CD14-positive monocyte (primary cell): ENCODE measurements around the gene PDE4D. TPM values are rescaled to one million over a fixed set of nuclear protein-coding genes. Genes with fewer than 3 reads are reported as not detected.

Experiments
- DNase-seq, 3 donors: peaks; one replicate each; pipeline ENCODE4 v3.0.0-alpha.2; 2011 to 2022
- H2AFZ ChIP-seq: 2 replicates; pipeline ENCODE4 v1.6.0; 2012; ENCODE audit warnings: mild to moderate bottlenecking, low read depth, low read length, inconsistent platforms; ENCODE audit not compliant: insufficient read depth, poor library complexity, severe bottlenecking
- H3K27ac ChIP-seq, 2 donors: 1 replicate in 1 of 2; 2 replicates in 1 of 2; pipeline ENCODE4 v1.5.1; 2012 to 2013; ENCODE audit warnings: low read length in 2 of 2, control low read depth in 1 of 2, inconsistent platforms in 1 of 2, low read depth in 1 of 2, mild to moderate bottlenecking in 1 of 2
- H3K27me3 ChIP-seq, 2 donors: one replicate each; pipeline versions ENCODE4 v1.6.0 to v1.6.1; 2011 to 2013; ENCODE audit warnings: low read length in 2 of 2; ENCODE audit not compliant: control insufficient read depth in 2 of 2, insufficient read depth in 2 of 2
- H3K36me3 ChIP-seq, 2 donors: replicated peaks in 1 of 2; 1 replicate in 1 of 2; 2 replicates in 1 of 2; pipeline versions ENCODE4 v1.5.1 to v1.6.1; 2012 to 2013; ENCODE audit warnings: low read length in 2 of 2, control low read depth in 1 of 2, inconsistent platforms in 1 of 2, mild to moderate bottlenecking in 1 of 2; ENCODE audit not compliant: insufficient read depth in 2 of 2, control insufficient read depth in 1 of 2
- H3K4me1 ChIP-seq, 2 donors: 1 replicate in 1 of 2; 2 replicates in 1 of 2; pipeline versions ENCODE4 v1.5.1 to v1.6.1; 2012 to 2013; ENCODE audit warnings: low read length in 2 of 2, control low read depth in 1 of 2, inconsistent platforms in 1 of 2, mild to moderate bottlenecking in 1 of 2, moderate library complexity in 1 of 2; ENCODE audit not compliant: insufficient read depth in 2 of 2, control insufficient read depth in 1 of 2
- H3K4me2 ChIP-seq: replicated peaks from 2 replicates; pipeline ENCODE3; 2012; ENCODE audit warnings: low read length, moderate library complexity, mild to moderate bottlenecking; ENCODE audit not compliant: poor library complexity, severe bottlenecking; ENCODE audit errors: extremely low read depth
- H3K4me3 ChIP-seq, 3 experiments: fragments of 200-600 bp in 1 of 3; sonication (generic) in 1 of 3; replicated peaks in 1 of 3; 1 replicate in 2 of 3; 2 replicates in 1 of 3; pipeline ENCODE4 v1.5.1; 2011 to 2013; ENCODE audit warnings: low read length in 3 of 3, mild to moderate bottlenecking in 3 of 3, control low read depth in 2 of 3, low read depth in 2 of 3, inconsistent platforms in 1 of 3, moderate library complexity in 1 of 3
- H3K79me2 ChIP-seq: 2 replicates; pipeline ENCODE4 v1.6.0; 2012; ENCODE audit warnings: mild to moderate bottlenecking, control low read depth, inconsistent platforms, low read length, moderate library complexity; ENCODE audit not compliant: insufficient read depth
- H3K9ac ChIP-seq: 2 replicates; pipeline ENCODE4 v1.6.0; 2017; ENCODE audit warnings: low read length, mild to moderate bottlenecking; ENCODE audit not compliant: insufficient read depth, poor library complexity, severe bottlenecking
- H3K9me3 ChIP-seq, 2 donors: replicated peaks in 1 of 2; 1 replicate in 1 of 2; 2 replicates in 1 of 2; pipeline versions ENCODE4 v1.5.1 to v1.6.1; 2012 to 2013; ENCODE audit warnings: low read length in 2 of 2, control low read depth in 1 of 2; ENCODE audit not compliant: control insufficient read depth in 1 of 2, insufficient read depth in 1 of 2
- H4K20me1 ChIP-seq: 2 replicates; pipeline ENCODE4 v1.6.0; 2012; ENCODE audit warnings: mild to moderate bottlenecking, low read length, control low read depth, moderate library complexity; ENCODE audit not compliant: insufficient read depth
- H3K27ac Mint-ChIP-seq, 7 donors: one replicate each; pipeline ENCODE4 v1.8.0; 2020; ENCODE audit warnings: mild to moderate bottlenecking in 7 of 7, mixed read lengths in 7 of 7, moderate library complexity in 6 of 7, inconsistent platforms in 2 of 7
- H3K27me3 Mint-ChIP-seq, 3 donors: one replicate each; pipeline ENCODE4 v1.8.0; 2021 to 2022; ENCODE audit warnings: low read depth in 3 of 3, mild to moderate bottlenecking in 3 of 3, mixed read lengths in 3 of 3, moderate library complexity in 3 of 3, inconsistent platforms in 1 of 3
- H3K36me3 Mint-ChIP-seq, 2 donors: one replicate each; pipeline ENCODE4 v1.8.0; 2020; ENCODE audit warnings: mixed read lengths in 2 of 2, inconsistent platforms in 1 of 2, mild to moderate bottlenecking in 1 of 2
- H3K4me1 Mint-ChIP-seq: one replicate; pipeline ENCODE4 v1.8.0; 2020; ENCODE audit warnings: mild to moderate bottlenecking, mixed read lengths
- H3K4me3 Mint-ChIP-seq, 2 donors: one replicate each; pipeline ENCODE4 v1.8.0; 2020; ENCODE audit warnings: mild to moderate bottlenecking in 2 of 2, mixed read lengths in 2 of 2, moderate library complexity in 1 of 2
- H3K9me3 Mint-ChIP-seq, 7 donors: one replicate each; pipeline ENCODE4 v1.8.0; 2020 to 2022; ENCODE audit warnings: mixed read lengths in 7 of 7, mild to moderate bottlenecking in 6 of 7, moderate library complexity in 6 of 7, inconsistent platforms in 2 of 7
- WGBS: methylation state at CpG from one replicate; pipeline ENCODE4 v1.1.5; 2013; ENCODE audit warnings: missing lambda C conversion rate; ENCODE audit not compliant: insufficient coverage; 5-methylcytosine and 5-hydroxymethylcytosine counted together
- intact Hi-C, 2 donors: fragments of 100-400 bp; cut with micrococcal nuclease; formaldehyde crosslinking; loops; one replicate each; pipeline versions ENCODE4 v1.15.0 to v1.15.1; 2023
- polyA plus RNA-seq, 3 donors: library from polyadenylated mRNA; depleted of rRNA in 1 of 3; unstranded in 2 of 3; stranded (reverse) in 1 of 3; fragments of 300-500 nt in 2 of 3; fragments of >200 nt in 1 of 3; fragmentation: Illumina TruSeq in 2 of 3; gene quantifications; 1 replicate in 2 of 3; 2 replicates in 1 of 3; pipeline ENCODE4 v1.2.3, GENCODE V29; 2012 to 2021
- TF ChIP-seq, protein P1 (sequence below): fragments of 200-600 bp; IDR thresholded peaks from one replicate; pipeline ENCODE4 v1.8.0; 2022; ENCODE audit warnings: antibody characterized with exemption, mild to moderate bottlenecking

The PDE4D gene
- polyA plus RNA-seq, 3 donors, result 1.9 to 3.4 (median 2.8) TPM

DNA sequence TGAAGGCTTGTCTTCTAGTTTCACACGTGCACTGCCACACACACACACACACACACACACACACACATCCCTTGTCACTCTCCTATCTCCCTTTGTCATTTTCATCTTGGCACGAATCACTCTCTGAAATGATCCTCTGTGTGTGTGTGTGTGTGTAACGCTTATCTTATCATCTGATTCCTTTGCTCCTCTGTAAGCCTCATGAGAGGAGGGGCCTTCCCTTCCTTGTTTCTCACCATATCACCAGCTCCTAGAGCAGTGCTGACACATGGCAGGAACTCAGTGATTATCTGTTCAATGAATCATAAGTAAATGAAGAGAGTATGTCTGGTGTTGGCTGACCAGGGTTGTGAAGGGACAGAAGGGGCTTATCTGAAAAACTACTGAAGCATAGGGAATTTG lies 53.3 kb downstream of the PDE4D start:
- Histone ChIP-seq H3K36me3 (no peaks in the 10 kb centered on the region), H3K4me3 (no peak overlapping the region), H3K9ac (no peak overlapping the region), H3K27ac (no peak overlapping the region), H3K9me3 (no peaks in the 10 kb centered on the region), H3K4me1 (peaks cover 9 to 11% of the 10 kb centered on the region in 2 donors), H3K4me2 (no peak overlapping the region), H4K20me1 (no peaks in the 10 kb centered on the region), H3K27me3 (no peaks in the 10 kb centered on the region), H2AFZ (no peak overlapping the region), H3K79me2 (no peaks in the 10 kb centered on the region)
- Mint-ChIP-seq H3K9me3 (no peaks in the 10 kb centered on the region), H3K4me1 (peaks cover 21% of the 10 kb centered on the region), H3K4me3 (no peak overlapping the region), H3K27ac (peak overlapping the region in 1 of 7 donors; percentile 40), H3K27me3 (no peaks in the 10 kb centered on the region), H3K36me3 (peaks cover 14 to 17% of the 10 kb centered on the region in 2 donors)
- WGBS, result no CpG with 5 or more reads among the region's 3 CpGs
- intact Hi-C loops, result no loop called here
- TF ChIP-seq, protein P1, sequence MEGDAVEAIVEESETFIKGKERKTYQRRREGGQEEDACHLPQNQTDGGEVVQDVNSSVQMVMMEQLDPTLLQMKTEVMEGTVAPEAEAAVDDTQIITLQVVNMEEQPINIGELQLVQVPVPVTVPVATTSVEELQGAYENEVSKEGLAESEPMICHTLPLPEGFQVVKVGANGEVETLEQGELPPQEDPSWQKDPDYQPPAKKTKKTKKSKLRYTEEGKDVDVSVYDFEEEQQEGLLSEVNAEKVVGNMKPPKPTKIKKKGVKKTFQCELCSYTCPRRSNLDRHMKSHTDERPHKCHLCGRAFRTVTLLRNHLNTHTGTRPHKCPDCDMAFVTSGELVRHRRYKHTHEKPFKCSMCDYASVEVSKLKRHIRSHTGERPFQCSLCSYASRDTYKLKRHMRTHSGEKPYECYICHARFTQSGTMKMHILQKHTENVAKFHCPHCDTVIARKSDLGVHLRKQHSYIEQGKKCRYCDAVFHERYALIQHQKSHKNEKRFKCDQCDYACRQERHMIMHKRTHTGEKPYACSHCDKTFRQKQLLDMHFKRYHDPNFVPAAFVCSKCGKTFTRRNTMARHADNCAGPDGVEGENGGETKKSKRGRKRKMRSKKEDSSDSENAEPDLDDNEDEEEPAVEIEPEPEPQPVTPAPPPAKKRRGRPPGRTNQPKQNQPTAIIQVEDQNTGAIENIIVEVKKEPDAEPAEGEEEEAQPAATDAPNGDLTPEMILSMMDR, result no peak
- DNase-seq, result no peak

DNA sequence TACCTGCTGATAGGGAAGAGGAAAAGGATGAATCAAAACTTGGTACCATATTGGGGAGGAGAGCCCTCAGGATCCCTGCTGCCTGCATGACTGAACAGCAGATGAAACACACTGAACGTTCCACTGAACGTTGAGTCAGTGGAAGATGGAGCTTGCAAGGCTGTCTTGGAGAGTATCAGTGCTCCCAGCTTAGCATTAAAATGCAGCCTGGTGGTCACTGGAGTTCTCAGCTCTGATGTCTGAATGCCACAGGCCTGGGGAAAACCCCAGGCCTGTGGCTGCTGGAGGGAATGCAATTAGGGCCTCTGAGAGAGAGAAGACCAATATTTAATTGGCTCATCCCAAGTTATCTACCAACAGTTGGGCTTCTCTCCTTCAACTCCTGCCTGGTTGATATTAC lies 54.5 kb downstream of the PDE4D start:
- no peak for DNase-seq
- Histone ChIP-seq H2AFZ (no peak overlapping the region), H4K20me1 (no peaks in the 10 kb centered on the region), H3K4me3 (no peak overlapping the region), H3K27me3 (no peaks in the 10 kb centered on the region), H3K9me3 (no peaks in the 10 kb centered on the region), H3K36me3 (no peaks in the 10 kb centered on the region), H3K9ac (no peak overlapping the region), H3K79me2 (no peaks in the 10 kb centered on the region), H3K27ac (no peak overlapping the region), H3K4me2 (no peak overlapping the region), H3K4me1 (peaks cover 7 to 9% of the 10 kb centered on the region in 2 donors)
- H3K4me1 Mint-ChIP-seq, result peaks cover 15% of the 10 kb centered on the region
- intact Hi-C loops, result no loop called here
- peaks cover 14 to 17% of the 10 kb centered on the region in 2 donors for H3K36me3 Mint-ChIP-seq
- no peaks in the 10 kb centered on the region for H3K27me3 Mint-ChIP-seq
- H3K27ac Mint-ChIP-seq, result no peak overlapping the region
- WGBS, result 100% methylated on average over 1 of the region's 2 CpGs
- H3K9me3 Mint-ChIP-seq, result no peaks in the 10 kb centered on the region
- no peak overlapping the region for H3K4me3 Mint-ChIP-seq
- TF ChIP-seq, protein P1, result no peak
